Stimulated activated naive CD4-positive, alpha-beta T cell (primary cell): Measurements from ENCODE around the gene ADGRB3.
"Not testable (repeated sequence)": the region's sequence is repeated elsewhere in the genome, so short reads cannot be mapped to it uniquely, and the experiment has no call there.

Experiments
- DNase-seq, 6 experiments: peaks; one replicate each; lab custom pipeline; 2025; lab: John Stamatoyannopoulos, UW

ADGRB3 gene

GRCh38 chr6:68826501-68826900, 191.4 kb downstream of the ADGRB3 start:
- no peak for DNase-seq

GRCh38 chr6:68834551-68834950, 199.5 kb downstream of the ADGRB3 start:
- no peak for DNase-seq

- DNase-seq = no peak
Measured at GRCh38 chr6:68838571-68838970, 203.5 kb downstream of the ADGRB3 start.

GRCh38 chr6:68852791-68853190, 217.7 kb downstream of the ADGRB3 start:
- DNase-seq = no peak

- DNase-seq = no peak
Measured at GRCh38 chr6:68859233-68859632, 224.2 kb downstream of the ADGRB3 start.

GRCh38 chr6:68868646-68869045, 233.6 kb downstream of the ADGRB3 start:
- no peak for DNase-seq

GRCh38 chr6:68873236-68873635, 238.2 kb downstream of the ADGRB3 start:
- no peak for DNase-seq

- no peak for DNase-seq
Measured at GRCh38 chr6:68874747-68875146, 239.7 kb downstream of the ADGRB3 start.

- DNase-seq = no peak
Measured at GRCh38 chr6:68875403-68875802, 240.3 kb downstream of the ADGRB3 start.

GRCh38 chr6:68876792-68877493, 241.9 kb downstream of the ADGRB3 start:
- DNase-seq = no peak

- DNase-seq = no peak
Measured at GRCh38 chr6:68880050-68880813, 245.2 kb downstream of the ADGRB3 start.

GRCh38 chr6:68883325-68883724, 248.2 kb downstream of the ADGRB3 start:
- DNase-seq = not testable (repeated sequence)

- DNase-seq = no peak
Measured at GRCh38 chr6:68891419-68891818, 256.3 kb downstream of the ADGRB3 start.

GRCh38 chr6:68892452-68892851, 257.4 kb downstream of the ADGRB3 start:
- DNase-seq = no peak

- no peak for DNase-seq
Measured at GRCh38 chr6:68895929-68896328, 260.8 kb downstream of the ADGRB3 start.

- no peak for DNase-seq
Measured at GRCh38 chr6:68901044-68901443, 266.0 kb downstream of the ADGRB3 start.

GRCh38 chr6:68911334-68911733, 276.3 kb downstream of the ADGRB3 start:
- no peak for DNase-seq

- no peak for DNase-seq
Measured at GRCh38 chr6:68911811-68912210, 276.7 kb downstream of the ADGRB3 start.

GRCh38 chr6:68912805-68913204, 277.7 kb downstream of the ADGRB3 start:
- not testable (repeated sequence) for DNase-seq

GRCh38 chr6:68915586-68915985, 280.5 kb downstream of the ADGRB3 start:
- DNase-seq = no peak

- no peak for DNase-seq
Measured at GRCh38 chr6:68919537-68919936, 284.5 kb downstream of the ADGRB3 start.

- DNase-seq = no peak
Measured at GRCh38 chr6:68941345-68941744, 306.3 kb downstream of the ADGRB3 start.

- DNase-seq = no peak
Measured at GRCh38 chr6:68947721-68948120, 312.6 kb downstream of the ADGRB3 start.

GRCh38 chr6:68951270-68951669, 316.2 kb downstream of the ADGRB3 start:
- no peak for DNase-seq
